H9 (cell line): ENCODE measurements around the gene SLC37A2. TPM values are rescaled to one million over a fixed set of nuclear protein-coding genes. Genes with fewer than 3 reads are reported as not detected.

Source experiments
- DNase-seq: peaks from one replicate; pipeline ENCODE4 v3.0.0-alpha.2; 2017
- H2AFZ ChIP-seq: one replicate; pipeline ENCODE4 v1.6.1; 2013; ENCODE audit warnings: mild to moderate bottlenecking, low read length, control low read depth, moderate library complexity
- H2AK5ac ChIP-seq: 2 replicates; pipeline ENCODE4 v1.6.1; 2013; ENCODE audit warnings: low read length, control low read depth, mixed read lengths; ENCODE audit not compliant: insufficient read length
- H2BK120ac ChIP-seq: one replicate; pipeline ENCODE4 v1.6.1; 2013; ENCODE audit warnings: low read depth, mild to moderate bottlenecking, low read length, control low read depth, inconsistent platforms; ENCODE audit not compliant: poor library complexity, severe bottlenecking
- H2BK12ac ChIP-seq: 2 replicates; pipeline ENCODE4 v1.6.1; 2013; ENCODE audit warnings: low read length, control low read depth, mixed read lengths, low read depth; ENCODE audit not compliant: insufficient read length
- H2BK15ac ChIP-seq: 2 replicates; pipeline ENCODE4 v1.6.1; 2013; ENCODE audit warnings: low read depth, low read length, control low read depth
- H2BK20ac ChIP-seq: one replicate; pipeline ENCODE4 v1.6.1; 2013; ENCODE audit warnings: low read depth, mild to moderate bottlenecking, low read length, control low read depth, inconsistent platforms; ENCODE audit not compliant: poor library complexity, severe bottlenecking
- H2BK5ac ChIP-seq: 2 replicates; pipeline ENCODE4 v1.6.1; 2013; ENCODE audit warnings: low read length, control low read depth, mixed read lengths; ENCODE audit not compliant: insufficient read length
- H3K14ac ChIP-seq: 2 replicates; pipeline ENCODE4 v1.6.1; 2013; ENCODE audit warnings: low read length, control low read depth; ENCODE audit not compliant: insufficient read depth
- H3K18ac ChIP-seq: 2 replicates; pipeline ENCODE4 v1.6.1; 2013; ENCODE audit warnings: low read depth, mild to moderate bottlenecking, mixed read lengths, low read length, control low read depth; ENCODE audit not compliant: insufficient read length
- H3K23ac ChIP-seq: 2 replicates; pipeline ENCODE4 v1.6.1; 2013; ENCODE audit warnings: low read length, control low read depth, mixed read lengths, low read depth; ENCODE audit not compliant: insufficient read length
- H3K23me2 ChIP-seq: 2 replicates; pipeline ENCODE4 v1.6.1; 2013; ENCODE audit warnings: low read depth, mild to moderate bottlenecking, mixed read lengths, low read length, control low read depth; ENCODE audit not compliant: insufficient read length, poor library complexity, severe bottlenecking
- H3K27ac ChIP-seq: 2 replicates; pipeline ENCODE4 v1.5.1; 2013; ENCODE audit warnings: low read length, control low read depth, mixed read lengths, low read depth; ENCODE audit not compliant: insufficient read length
- H3K27me3 ChIP-seq: 2 replicates; pipeline ENCODE4 v1.6.1; 2013; ENCODE audit warnings: low read length, control low read depth, inconsistent platforms; ENCODE audit not compliant: insufficient read depth
- H3K4ac ChIP-seq: 2 replicates; pipeline ENCODE4 v1.6.1; 2013; ENCODE audit warnings: low read depth, mild to moderate bottlenecking, control low read depth, inconsistent platforms, low read length, moderate library complexity
- H3K4me1 ChIP-seq: 2 replicates; pipeline ENCODE4 v1.6.1; 2013; ENCODE audit warnings: low read length, control low read depth, inconsistent platforms; ENCODE audit not compliant: insufficient read depth
- H3K4me2 ChIP-seq: 2 replicates; pipeline ENCODE4 v1.6.1; 2013; ENCODE audit warnings: low read length, control low read depth, mixed read lengths; ENCODE audit not compliant: insufficient read length, insufficient read depth
- H3K56ac ChIP-seq: 2 replicates; pipeline ENCODE4 v1.6.1; 2013; ENCODE audit warnings: low read depth, mild to moderate bottlenecking, mixed read lengths, low read length, control low read depth; ENCODE audit not compliant: insufficient read length
- H3K79me1 ChIP-seq: 2 replicates; pipeline ENCODE4 v1.6.1; 2013; ENCODE audit warnings: low read depth, mild to moderate bottlenecking, moderate library complexity, low read length, control low read depth, inconsistent platforms; ENCODE audit not compliant: insufficient read depth, poor library complexity, severe bottlenecking
- H3K79me2 ChIP-seq: 2 replicates; pipeline ENCODE4 v1.6.1; 2013; ENCODE audit warnings: low read length, control low read depth, inconsistent platforms; ENCODE audit not compliant: insufficient read depth
- H3K9ac ChIP-seq: 2 replicates; pipeline ENCODE4 v1.6.1; 2013; ENCODE audit warnings: low read length, control low read depth, mixed read lengths; ENCODE audit not compliant: insufficient read length; ENCODE audit errors: extremely low read depth
- H3K9me3 ChIP-seq: one replicate; pipeline ENCODE4 v1.6.1; 2013; ENCODE audit warnings: low read depth, low read length, inconsistent platforms; ENCODE audit not compliant: control insufficient read depth
- H3T11ph ChIP-seq: one replicate; pipeline ENCODE4 v1.6.1; 2013; ENCODE audit warnings: mild to moderate bottlenecking, low read length, control low read depth, inconsistent platforms
- H4K20me1 ChIP-seq: one replicate; pipeline ENCODE4 v1.6.1; 2013; ENCODE audit not compliant: control insufficient read depth, insufficient read length, insufficient read depth
- H4K5ac ChIP-seq: 2 replicates; pipeline ENCODE4 v1.6.1; 2013; ENCODE audit warnings: low read depth, mild to moderate bottlenecking, mixed read lengths, low read length, control low read depth; ENCODE audit not compliant: insufficient read length
- H4K8ac ChIP-seq: replicated peaks from 2 replicates; pipeline ENCODE4 v1.6.1; 2013; ENCODE audit warnings: low read length, control low read depth, mixed read lengths, low read depth; ENCODE audit not compliant: insufficient read length
- H4K91ac ChIP-seq: 2 replicates; pipeline ENCODE4 v1.6.1; 2013; ENCODE audit warnings: low read depth, mild to moderate bottlenecking, moderate library complexity, mixed read lengths, low read length, control low read depth; ENCODE audit not compliant: insufficient read length
- H3K27ac Mint-ChIP-seq, 3 experiments: 2 replicates in 2 of 3; 3 replicates in 1 of 3; pipeline ENCODE4 v1.8.0; 2020 to 2021; ENCODE audit warnings: mixed read lengths in 3 of 3, mild to moderate bottlenecking in 1 of 3, moderate library complexity in 1 of 3
- H3K27me3 Mint-ChIP-seq: 2 replicates; pipeline ENCODE4 v1.8.0; 2021; ENCODE audit warnings: low read depth, mild to moderate bottlenecking, moderate library complexity, mixed read lengths
- H3K36me3 Mint-ChIP-seq, 3 experiments: 2 replicates in 2 of 3; 3 replicates in 1 of 3; pipeline ENCODE4 v1.8.0; 2020 to 2021; ENCODE audit warnings: low read depth in 3 of 3, mixed read lengths in 3 of 3; ENCODE audit not compliant: insufficient read depth in 1 of 3
- H3K4me1 Mint-ChIP-seq, 2 experiments: 2 replicates each; pipeline ENCODE4 v1.8.0; 2020; ENCODE audit warnings: mixed read lengths in 2 of 2
- H3K4me3 Mint-ChIP-seq, 2 experiments: 2 replicates in 1 of 2; 3 replicates in 1 of 2; pipeline ENCODE4 v1.8.0; 2020 to 2021; ENCODE audit warnings: mild to moderate bottlenecking in 2 of 2, mixed read lengths in 2 of 2, moderate library complexity in 1 of 2
- H3K9me3 Mint-ChIP-seq, 2 experiments: 2 replicates in 1 of 2; 3 replicates in 1 of 2; pipeline ENCODE4 v1.8.0; 2020; ENCODE audit warnings: mild to moderate bottlenecking in 2 of 2, mixed read lengths in 2 of 2, moderate library complexity in 1 of 2
- CTCF ChIP-seq: fragments of 200-600 bp; sonication (generic); conservative IDR thresholded peaks from 3 replicates; pipeline ENCODE4 v1.8.0; 2021; ENCODE audit warnings: antibody characterized with exemption, mild to moderate bottlenecking
- WGBS: extraction: QIAGEN DNeasy Blood & Tissue Kit; methylation state at CpG from one replicate; pipeline ENCODE4 v1.1.7; 2013; ENCODE audit warnings: missing lambda C conversion rate, low lambda C conversion rate, mixed read lengths; ENCODE audit not compliant: insufficient read length; ENCODE audit errors: extremely low coverage; 5-methylcytosine and 5-hydroxymethylcytosine counted together
- total RNA-seq: library from RNA; stranded (reverse); gene quantifications from 2 replicates; pipeline ENCODE4 v1.2.1, GENCODE V29; 2021

The SLC37A2 gene
- total RNA-seq, 1 experiment from 2014 or later = 1.2 TPM

GRCh38 chr11:125079878-125080530, 16.9 kb downstream of the SLC37A2 start:
- Mint-ChIP-seq H3K36me3 (no peaks in the 10 kb centered on the region), H3K4me3 (no peak overlapping the region), H3K27ac (no peak overlapping the region; a peak in 1 of 7 replicates), H3K4me1 (peaks cover 3 to 6% of the 10 kb centered on the region in 2 experiments), H3K27me3 (peaks cover 12% of the 10 kb centered on the region), H3K9me3 (no peaks in the 10 kb centered on the region)
- Histone ChIP-seq H3K56ac (no peak overlapping the region), H4K91ac (no peak overlapping the region), H3T11ph (no peak overlapping the region), H3K9me3 (no peaks in the 10 kb centered on the region), H4K8ac (no peak overlapping the region), H3K79me1 (no peaks in the 10 kb centered on the region), H3K23ac (no peak overlapping the region), H3K4me2 (no peak overlapping the region), H4K20me1 (no peaks in the 10 kb centered on the region), H3K14ac (no peak overlapping the region; the same call in 1 of the 2 replicates), H3K18ac (no peak overlapping the region), H2BK12ac (no peak overlapping the region), H3K4ac (no peak overlapping the region), H3K4me1 (no peaks in the 10 kb centered on the region), H2AK5ac (no peak overlapping the region), H2BK15ac (no peak overlapping the region), H3K9ac (no peak overlapping the region), H2AFZ (no peak overlapping the region), H4K5ac (no peak overlapping the region), H2BK20ac (no peak overlapping the region), H2BK120ac (no peak overlapping the region), H3K79me2 (no peaks in the 10 kb centered on the region), H3K27ac (no peak overlapping the region), H2BK5ac (no peak overlapping the region), H3K27me3 (no peaks in the 10 kb centered on the region), H3K23me2 (no peaks in the 10 kb centered on the region)
- DNase-seq = no peak
- no peak for TF ChIP-seq CTCF
- no CpG with 5 or more reads among the region's 12 CpGs for WGBS
